ENCODE data around the gene VPS37C. TPM values are rescaled to one million over a fixed set of nuclear protein-coding genes. Genes with fewer than 3 reads are reported as not detected.

VPS37C gene
- total RNA-seq, 1 experiment from 2014 or later: 23.1 TPM

GRCh38 chr11:61120706-61121191 is 40.5 kb downstream of the VPS37C start:
- no peak overlapping the region for H3K4me3 ChIP-seq (replicated peaks in 1 of 2; ENCODE audit: low read depth in 1 of 2, low read length in 2 of 2)
- no peaks in the 10 kb centered on the region for H4K20me1 ChIP-seq (ENCODE audit: insufficient read depth)
- no peak overlapping the region for H3K27ac ChIP-seq (ENCODE audit: low read depth, low read length)
- ChIA-PET POLR2A (no interaction called here), RAD21 (ENCODE audit: low non-redundant PET in 1 of 2, low total read pairs in 2 of 2, uncharacterized antibody in 2 of 2, unreplicated experiment in 2 of 2) (no interaction called here), CTCF (no interaction called here)
- H3K9me2 ChIP-seq (ENCODE audit: insufficient read depth): no peaks in the 10 kb centered on the region
- no peaks in the 10 kb centered on the region for H3K9me3 ChIP-seq (ENCODE audit: control insufficient read depth in 1 of 2, insufficient read depth in 1 of 2, low read depth in 1 of 2, low read length in 2 of 2)
- no peak overlapping the region for H3K4me2 ChIP-seq (ENCODE audit: low read length)
- H3K27me3 ChIP-seq (ENCODE audit: insufficient read depth, low read length): no peaks in the 10 kb centered on the region
- H3K9ac ChIP-seq (ENCODE audit: low read length): no peak overlapping the region
- no peaks in the 10 kb centered on the region for H3K36me3 ChIP-seq (ENCODE audit: control insufficient read depth in 1 of 2, insufficient read depth in 2 of 2, low read length in 2 of 2)
- ATAC-seq (no peak), DNase-seq (ENCODE audit: low read depth, low spot score) (no peak)
- TF ChIP-seq ZNF274 (IDR thresholded peaks at IDR 0.05; ENCODE audit: low read depth, low read length) (no peak), YY1 (IDR thresholded peaks at IDR 0.05; ENCODE audit: extremely low read depth, insufficient replicate concordance, low read depth, low read length) (no peak), ATF3 (IDR thresholded peaks at IDR 0.05) (no peak), POLR2AphosphoS5 (IDR thresholded peaks at IDR 0.05; ENCODE audit: low read depth, low read length) (no peak), ZFX (IDR thresholded peaks at IDR 0.05) (no peak), FOSL1 (IDR thresholded peaks at IDR 0.05; ENCODE audit: low read depth) (no peak), JUND (IDR thresholded peaks at IDR 0.05) (no peak), RAD21 (IDR thresholded peaks at IDR 0.05; ENCODE audit: low read depth) (no peak), EZH2phosphoT487 (IDR thresholded peaks at IDR 0.05; ENCODE audit: borderline replicate concordance) (no peak)
- TF ChIP-seq, protein P1, sequence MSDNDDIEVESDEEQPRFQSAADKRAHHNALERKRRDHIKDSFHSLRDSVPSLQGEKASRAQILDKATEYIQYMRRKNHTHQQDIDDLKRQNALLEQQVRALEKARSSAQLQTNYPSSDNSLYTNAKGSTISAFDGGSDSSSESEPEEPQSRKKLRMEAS (IDR thresholded peaks at IDR 0.05): no peak
- TF ChIP-seq, protein P2, sequence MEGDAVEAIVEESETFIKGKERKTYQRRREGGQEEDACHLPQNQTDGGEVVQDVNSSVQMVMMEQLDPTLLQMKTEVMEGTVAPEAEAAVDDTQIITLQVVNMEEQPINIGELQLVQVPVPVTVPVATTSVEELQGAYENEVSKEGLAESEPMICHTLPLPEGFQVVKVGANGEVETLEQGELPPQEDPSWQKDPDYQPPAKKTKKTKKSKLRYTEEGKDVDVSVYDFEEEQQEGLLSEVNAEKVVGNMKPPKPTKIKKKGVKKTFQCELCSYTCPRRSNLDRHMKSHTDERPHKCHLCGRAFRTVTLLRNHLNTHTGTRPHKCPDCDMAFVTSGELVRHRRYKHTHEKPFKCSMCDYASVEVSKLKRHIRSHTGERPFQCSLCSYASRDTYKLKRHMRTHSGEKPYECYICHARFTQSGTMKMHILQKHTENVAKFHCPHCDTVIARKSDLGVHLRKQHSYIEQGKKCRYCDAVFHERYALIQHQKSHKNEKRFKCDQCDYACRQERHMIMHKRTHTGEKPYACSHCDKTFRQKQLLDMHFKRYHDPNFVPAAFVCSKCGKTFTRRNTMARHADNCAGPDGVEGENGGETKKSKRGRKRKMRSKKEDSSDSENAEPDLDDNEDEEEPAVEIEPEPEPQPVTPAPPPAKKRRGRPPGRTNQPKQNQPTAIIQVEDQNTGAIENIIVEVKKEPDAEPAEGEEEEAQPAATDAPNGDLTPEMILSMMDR (IDR thresholded peaks at IDR 0.05 in 2 of 3, conservative IDR thresholded peaks at IDR 0.05 in 1 of 3; ENCODE audit: borderline replicate concordance in 1 of 3, insufficient read depth in 1 of 3, low read depth in 2 of 3, low read length in 2 of 3): no peak
- H3K79me2 ChIP-seq (ENCODE audit: insufficient read depth, low read length): no peaks in the 10 kb centered on the region
- intact Hi-C loops (cut with micrococcal nuclease): no loop called here
- H3K4me1 ChIP-seq (ENCODE audit: control insufficient read depth in 1 of 2, insufficient read depth in 2 of 2, low read length in 2 of 2): peaks cover 10 to 24% of the 10 kb centered on the region in 2 experiments
- no TSS peak for BruUV-seq (replicated peaks)
- no peak overlapping the region for H2AFZ ChIP-seq (ENCODE audit: low read depth, low read length, poor library complexity, severe bottlenecking)

Measured in HCT116 (cell line).